ENCODE data around the gene MLLT10. TPM values are rescaled to one million over a fixed set of nuclear protein-coding genes. Genes with fewer than 3 reads are reported as not detected.
"Not testable (repeated sequence)": the region's sequence is repeated elsewhere in the genome, so short reads cannot be mapped to it uniquely, and the experiment has no call there.

Gene MLLT10
- polyA plus RNA-seq, 4 donors: 42.4 to 49.3 (median 47.3) TPM

DNA sequence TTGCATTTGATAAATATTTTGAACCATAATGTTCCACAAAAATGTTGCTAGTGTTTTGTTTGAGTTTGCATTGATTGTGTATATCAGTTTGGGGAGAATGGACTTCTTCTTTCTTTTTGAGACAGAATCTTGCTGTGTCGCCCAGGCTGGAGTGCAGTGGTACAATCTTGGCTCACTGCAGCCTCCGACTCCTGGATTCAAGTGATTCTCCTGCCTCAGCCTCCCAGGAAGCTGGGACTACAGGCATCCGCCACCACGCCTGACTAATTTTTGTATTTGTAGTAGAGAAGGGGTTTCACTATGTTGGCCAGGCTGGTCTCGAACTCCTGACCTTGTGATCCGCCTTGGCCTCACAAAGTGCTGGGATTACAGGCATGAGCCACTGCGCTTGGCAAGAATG, 25.0 kb downstream of the MLLT10 start:
- DNase-seq (ENCODE audit: low read depth in 4 of 4, low spot score in 3 of 4): not testable (repeated sequence)

GRCh38 chr10:21570761-21571521, 36.9 kb downstream of the MLLT10 start:
- no peak for DNase-seq (ENCODE audit: low read depth in 4 of 4, low spot score in 3 of 4)

DNA sequence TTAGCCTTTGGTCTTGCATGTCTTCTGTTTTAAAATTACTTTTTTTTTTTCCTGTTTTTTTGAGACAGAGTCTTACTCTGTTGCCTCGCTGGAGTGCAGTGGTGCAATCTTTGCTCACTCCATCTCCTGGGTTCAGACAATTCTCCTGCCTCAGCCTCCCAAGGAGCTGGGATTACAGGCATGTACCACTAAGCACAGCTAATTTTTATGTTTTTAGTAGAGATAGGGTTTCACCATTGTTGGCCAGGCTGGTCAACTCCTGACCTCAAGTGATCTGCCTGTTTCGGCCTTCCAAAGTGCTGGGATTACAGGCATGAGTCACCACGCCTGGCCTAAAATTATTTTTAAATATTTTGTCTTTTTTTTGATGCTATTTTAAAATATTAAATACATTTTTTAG, 38.5 kb downstream of the MLLT10 start:
- DNase-seq (ENCODE audit: low read depth in 4 of 4, low spot score in 3 of 4): no peak

DNA sequence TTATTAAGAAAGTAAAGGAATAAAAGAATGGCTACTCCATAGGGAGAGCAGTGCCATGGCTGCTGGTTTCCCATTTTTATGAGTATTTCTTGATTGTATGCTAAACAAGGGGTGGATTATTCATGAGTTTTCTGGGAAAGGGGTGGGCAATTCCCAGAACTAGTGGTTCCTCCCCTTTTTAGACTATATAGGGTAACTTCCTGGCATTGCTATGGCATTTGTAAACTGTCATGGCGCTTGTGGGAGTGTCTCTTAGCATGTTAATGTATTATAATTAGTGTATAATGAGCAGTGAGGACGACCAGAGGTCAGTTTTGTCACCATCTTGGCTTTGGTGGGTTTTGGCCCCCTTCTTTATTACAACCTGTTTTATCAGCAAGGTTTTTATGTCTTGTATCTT, 40.5 kb downstream of the MLLT10 start:
- DNase-seq (ENCODE audit: low read depth in 4 of 4, low spot score in 3 of 4): not testable (repeated sequence)

GRCh38 chr10:21579291-21579690, 45.3 kb downstream of the MLLT10 start:
- DNase-seq (ENCODE audit: low read depth in 4 of 4, low spot score in 3 of 4): no peak

- not testable (repeated sequence) for DNase-seq (ENCODE audit: low read depth in 4 of 4, low spot score in 3 of 4)
These were observed 47.4 kb downstream of the MLLT10 start for GRCh38 chr10:21581421-21581834.

DNA sequence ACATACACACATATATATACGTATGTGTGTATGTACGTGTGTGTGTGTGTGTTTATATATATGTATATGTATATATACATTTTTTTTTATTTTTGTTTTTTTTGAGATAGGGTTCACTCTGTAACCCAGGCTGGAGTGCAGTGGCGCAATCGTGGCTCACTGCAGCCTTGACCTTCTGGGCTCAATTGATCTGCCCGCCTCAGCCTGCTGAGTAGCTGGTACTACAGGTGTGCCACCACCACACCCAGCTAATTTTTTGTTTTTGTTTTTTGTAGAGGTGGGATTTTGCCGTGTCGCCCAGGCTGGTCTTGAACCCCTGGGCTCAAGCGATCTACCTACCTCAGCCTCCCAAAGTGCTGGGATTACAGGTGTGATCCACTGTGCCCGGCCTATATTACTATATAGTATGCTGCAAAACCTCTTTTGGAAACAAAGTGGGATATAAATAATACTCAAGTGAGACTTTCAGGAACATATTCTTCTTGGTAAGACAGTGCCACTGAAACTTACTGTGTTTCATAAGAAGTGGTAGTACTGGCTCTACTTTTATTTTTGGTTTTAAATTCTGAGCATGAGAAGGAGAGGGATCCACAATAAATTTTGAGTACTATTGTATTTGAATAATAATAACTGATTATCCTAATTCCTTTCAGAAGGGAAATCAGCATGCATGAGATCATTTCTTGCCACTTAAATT, 51.0 kb downstream of the MLLT10 start:
- no peak for DNase-seq (ENCODE audit: low read depth in 4 of 4, low spot score in 3 of 4)

DNA sequence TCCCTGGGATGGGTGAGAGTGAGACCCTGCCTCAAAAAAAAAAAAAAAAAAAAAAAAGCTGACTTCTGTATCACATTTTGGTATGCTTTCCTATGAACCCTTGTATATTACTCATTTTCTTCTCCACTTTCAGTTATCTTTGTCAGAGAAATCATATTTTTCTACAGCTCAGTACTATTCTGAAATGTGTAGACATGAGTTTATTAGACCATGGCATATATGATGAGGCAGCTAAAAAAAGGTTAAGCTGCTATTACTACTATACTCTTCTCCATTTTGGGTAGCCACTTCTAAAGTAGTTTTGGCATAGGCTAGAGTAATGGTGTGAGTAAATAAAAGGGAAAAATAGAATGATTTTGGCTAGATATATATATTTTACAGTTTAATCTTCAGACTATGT, 53.4 kb downstream of the MLLT10 start:
- no peak for DNase-seq (ENCODE audit: low read depth in 4 of 4, low spot score in 3 of 4)

- DNase-seq (ENCODE audit: low read depth in 4 of 4, low spot score in 3 of 4): not testable (repeated sequence)
These were observed 54.1 kb downstream of the MLLT10 start for GRCh38 chr10:21588159-21588558.

DNA sequence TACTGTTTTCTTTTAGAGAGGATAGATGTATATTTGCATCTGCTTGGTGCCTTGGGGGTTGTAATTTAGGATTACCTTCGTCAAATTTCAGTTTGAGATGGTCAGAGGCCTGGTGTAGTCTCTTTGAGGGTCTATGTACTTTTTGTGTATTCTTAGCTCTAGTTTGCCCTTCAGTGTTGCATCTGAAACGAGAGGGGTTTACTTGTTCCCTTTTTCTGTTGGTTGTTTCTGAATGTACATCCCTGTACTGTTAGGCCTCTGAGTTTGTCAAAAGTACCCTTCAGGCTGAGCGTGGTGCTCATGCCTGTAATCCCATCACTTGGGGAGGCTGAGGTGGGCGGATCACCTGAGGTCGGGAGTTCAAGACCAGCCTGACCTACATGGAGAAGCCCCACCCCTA, 60.0 kb downstream of the MLLT10 start:
- DNase-seq (ENCODE audit: low read depth in 4 of 4, low spot score in 3 of 4): no peak

DNA sequence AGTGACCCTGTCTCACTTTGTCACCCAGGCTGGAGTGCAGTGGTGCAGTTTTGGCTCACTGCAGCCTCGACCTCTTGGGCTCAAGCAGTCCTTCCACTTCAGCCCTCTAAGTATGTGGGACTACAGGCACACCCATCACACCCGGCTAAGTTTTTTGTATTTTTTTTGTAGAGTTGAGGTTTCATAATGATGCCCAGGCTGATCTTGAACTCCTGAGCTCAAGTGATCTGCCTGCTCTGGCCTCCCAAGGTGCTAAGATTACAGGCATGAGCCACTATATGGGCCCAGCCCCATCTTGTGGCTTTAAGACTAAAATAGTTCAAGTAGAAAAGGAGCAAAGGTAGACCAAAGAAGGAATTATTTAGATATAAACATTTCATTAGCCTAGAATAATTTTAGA, 65.5 kb downstream of the MLLT10 start:
- no peak for DNase-seq (ENCODE audit: low read depth in 4 of 4, low spot score in 3 of 4)

GRCh38 chr10:21600804-21601433, 66.9 kb downstream of the MLLT10 start:
- no peak for DNase-seq (ENCODE audit: low read depth in 4 of 4, low spot score in 3 of 4)

DNA sequence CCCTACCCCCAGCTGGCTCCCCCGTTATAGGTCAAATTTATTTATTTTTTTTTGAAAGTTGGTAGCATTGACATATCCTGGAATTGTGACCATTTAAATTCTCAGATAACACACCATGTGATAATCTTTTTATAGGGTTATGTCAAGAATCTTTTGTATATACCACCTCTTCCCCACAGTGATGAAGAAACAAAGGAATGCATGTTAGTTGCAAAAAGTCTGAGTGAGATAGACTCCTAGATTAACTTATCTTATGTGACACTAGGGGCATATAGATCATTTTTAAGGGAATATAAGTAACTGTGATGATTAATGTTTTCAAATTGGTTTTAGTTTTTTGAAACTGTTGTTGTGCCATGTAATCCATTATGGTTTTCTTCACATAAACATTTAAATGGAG, 68.3 kb downstream of the MLLT10 start:
- no peak for DNase-seq (ENCODE audit: low read depth in 4 of 4, low spot score in 3 of 4)

- no peak for DNase-seq (ENCODE audit: low read depth in 4 of 4, low spot score in 3 of 4)
These were observed 69.7 kb downstream of the MLLT10 start for GRCh38 chr10:21603721-21604120.

DNA sequence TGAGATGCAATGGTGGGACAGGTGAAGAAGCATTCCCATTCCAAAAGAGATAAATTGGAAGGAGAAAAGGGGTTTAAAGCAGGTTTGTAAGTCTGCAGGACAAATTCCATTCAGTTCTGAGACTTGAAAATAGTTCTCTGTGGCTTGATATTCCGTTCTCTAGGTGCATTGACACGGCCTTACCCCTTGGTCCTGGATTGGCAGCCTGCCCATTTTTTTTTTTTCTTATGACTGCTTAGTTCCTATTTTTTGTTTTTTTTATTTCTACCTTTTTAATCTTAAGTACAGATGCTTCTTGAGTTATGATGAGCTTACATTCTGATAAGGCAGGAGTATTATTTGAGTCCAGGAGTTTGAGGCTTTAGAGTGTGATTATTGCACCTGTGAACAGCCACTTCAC, 70.6 kb downstream of the MLLT10 start:
- DNase-seq (ENCODE audit: low read depth in 4 of 4, low spot score in 3 of 4): no peak

GRCh38 chr10:21607907-21608306, 73.9 kb downstream of the MLLT10 start:
- DNase-seq (ENCODE audit: low read depth in 4 of 4, low spot score in 3 of 4): no peak

DNA sequence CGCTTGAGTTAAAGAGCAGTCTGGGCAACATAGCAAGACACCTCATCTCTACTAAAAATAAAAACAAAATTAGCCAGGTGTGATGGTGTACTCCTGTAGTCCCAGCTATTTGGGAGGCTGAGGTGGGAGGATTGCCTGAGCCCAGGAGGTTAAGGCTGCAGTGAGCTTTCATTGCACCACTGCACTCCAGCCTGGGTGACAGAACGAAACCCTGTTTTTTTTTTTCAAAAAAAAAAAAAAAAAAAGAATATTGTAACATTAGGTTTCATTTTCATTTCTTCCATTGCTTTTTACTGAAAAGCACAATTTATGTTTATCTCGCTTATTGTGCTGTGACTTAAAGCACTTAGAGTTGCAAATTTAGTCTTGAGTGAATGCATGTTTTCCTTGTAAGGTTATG, 80.0 kb downstream of the MLLT10 start:
- no peak for DNase-seq (ENCODE audit: low read depth in 4 of 4, low spot score in 3 of 4)

DNA sequence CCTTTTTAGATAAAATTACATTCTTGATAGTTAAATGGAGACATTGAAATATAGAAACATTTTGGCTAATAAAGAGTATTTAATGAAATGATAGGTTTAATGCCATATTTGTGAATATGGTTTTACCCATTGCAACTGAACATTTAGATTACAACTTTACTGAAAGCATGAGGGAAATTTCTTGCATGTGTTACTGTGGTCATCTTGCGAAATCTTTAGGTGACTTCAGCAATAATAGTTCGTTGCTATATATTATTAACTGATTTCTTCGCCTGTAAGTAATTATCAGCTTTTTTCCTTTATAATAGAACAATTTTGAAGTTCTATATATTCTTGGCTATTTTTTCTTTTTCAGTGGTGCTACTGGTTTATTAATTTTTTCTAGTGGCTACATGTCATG, 83.2 kb downstream of the MLLT10 start:
- no peak for DNase-seq (ENCODE audit: low read depth in 4 of 4, low spot score in 3 of 4)

DNA sequence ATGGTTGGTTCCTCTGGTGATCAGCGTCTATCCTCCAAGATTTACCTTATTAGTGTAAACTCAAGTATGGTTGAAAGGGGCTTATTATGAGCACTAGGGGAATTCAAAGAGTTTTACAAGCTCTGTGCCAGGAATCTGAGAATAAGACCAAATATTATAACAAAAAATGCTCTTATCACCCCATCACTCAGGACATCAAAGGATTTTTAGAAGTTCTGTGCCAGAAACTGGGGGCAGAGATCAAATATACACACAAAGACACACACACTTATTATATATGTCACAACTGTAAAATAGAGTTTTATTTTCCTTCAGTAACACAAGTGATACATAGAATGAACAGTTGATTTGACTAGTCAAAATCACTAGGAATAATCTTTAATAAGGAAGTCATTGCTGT, 89.3 kb downstream of the MLLT10 start:
- no peak for DNase-seq (ENCODE audit: low read depth in 4 of 4, low spot score in 3 of 4)

- not testable (repeated sequence) for DNase-seq (ENCODE audit: low read depth in 4 of 4, low spot score in 3 of 4)
These were observed 90.4 kb downstream of the MLLT10 start for GRCh38 chr10:21624421-21624820.

DNA sequence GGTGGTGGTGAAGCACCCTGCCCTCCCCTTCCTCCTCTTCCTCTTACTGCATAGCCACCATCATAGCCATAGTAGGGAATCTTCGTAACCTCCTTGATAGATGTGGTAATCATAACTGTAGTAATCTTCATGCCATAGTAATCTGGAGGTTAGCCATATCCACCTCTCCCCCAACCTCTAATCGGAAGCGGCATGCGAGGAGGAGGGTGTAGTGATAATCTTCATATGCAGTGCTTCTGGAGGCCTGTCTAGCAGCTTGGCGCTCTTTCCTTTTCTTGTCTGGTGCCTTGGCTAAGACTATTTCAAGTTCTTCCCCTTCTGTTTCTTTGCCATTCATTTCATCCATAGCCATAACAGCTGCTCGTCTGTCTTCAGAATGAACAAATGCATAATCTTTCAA, 90.9 kb downstream of the MLLT10 start:
- DNase-seq (ENCODE audit: low read depth in 4 of 4, low spot score in 3 of 4): no peak
